ENCODE data around the gene MPV17. TPM values are rescaled to one million over a fixed set of nuclear protein-coding genes. Genes with fewer than 3 reads are reported as not detected.

The MPV17 gene
- total and polyA plus RNA-seq, 2 donors (not counting 1 experiment from before 2014, with no cell fraction given), result 103 to 137 TPM

GRCh38 chr2:27298391-27299080, 24.4 kb downstream of the MPV17 start:
- H3K27me3 Mint-ChIP-seq, result peaks cover 19% of the 10 kb centered on the region
- intact Hi-C loops (cut with micrococcal nuclease), result no loop called here
- H3K4me1 Mint-ChIP-seq, result peaks cover 4% of the 10 kb centered on the region
- ChIA-PET CTCF (interaction anchor here (2.1 kb wide), 1 partner anchor 24 kb away, joined by 5 read pairs; the partner anchor contains the start of gene MPV17), POLR2A (interaction anchor here (0.6 kb wide), 1 partner anchor 92 kb away, joined by 3 read pairs; no protein-coding TSS in a partner anchor)
- Histone ChIP-seq H2AFZ (ENCODE audit: insufficient read depth, low read depth, low read length, poor library complexity, severe bottlenecking) (no peak overlapping the region), H3K27me3 (replicated peaks in 1 of 4; ENCODE audit: control extremely low read depth in 1 of 4, control insufficient read depth in 3 of 4, insufficient read depth in 4 of 4, low read length in 3 of 4) (peaks cover 0 to 13% (median 2%) of the 10 kb centered on the region in 4 experiments), H3K4me2 (replicated peaks; ENCODE audit: low read depth, low read length, poor library complexity, severe bottlenecking) (no peak overlapping the region), H3K27ac (ENCODE audit: low read length in 2 of 2) (no peak overlapping the region), H4K20me1 (ENCODE audit: control insufficient read depth, insufficient read depth, low read length, poor library complexity, severe bottlenecking) (no peaks in the 10 kb centered on the region), H3K9ac (ENCODE audit: low read length) (no peak overlapping the region), H3K4me3 (ENCODE audit: control extremely low read depth in 1 of 5, extremely low read depth in 1 of 5, insufficient read depth in 1 of 5, low read depth in 2 of 5, low read length in 4 of 5) (no peak overlapping the region), H3K36me3 (replicated peaks in 1 of 2; ENCODE audit: control extremely low read depth in 1 of 2, control insufficient read depth in 1 of 2, extremely low read depth in 1 of 2, insufficient read depth in 2 of 2, low read length in 1 of 2) (no peaks in the 10 kb centered on the region), H3K4me1 (ENCODE audit: control insufficient read depth in 2 of 2, insufficient read depth in 2 of 2, low read length in 2 of 2) (peaks cover 0 to 8% of the 10 kb centered on the region in 2 donors), H3K9me3 (ENCODE audit: control extremely low read depth in 1 of 3, control insufficient read depth in 2 of 3, insufficient read depth in 1 of 3, low read length in 2 of 3) (no peaks in the 10 kb centered on the region), H3K79me2 (ENCODE audit: control insufficient read depth, insufficient read depth, low read length) (no peaks in the 10 kb centered on the region)
- no peaks in the 10 kb centered on the region for H3K9me3 Mint-ChIP-seq (ENCODE audit: insufficient read depth)
- 89% methylated on average over 14 of the region's 18 CpGs for WGBS (ENCODE audit: insufficient coverage)
- no peak for TF ChIP-seq EZH2 (IDR thresholded peaks at IDR 0.05; ENCODE audit: borderline replicate concordance, insufficient read depth, low read depth, low read length, poor library complexity, severe bottlenecking)
- no peak for TF ChIP-seq CTCF (IDR thresholded peaks at IDR 0.05)
- no peak overlapping the region for H3K4me3 Mint-ChIP-seq
- no peak for ATAC-seq (ENCODE audit: low read depth)
- no peak for DNase-seq
- no peak overlapping the region for H3K27ac Mint-ChIP-seq

- H3K27ac ChIP-seq (ENCODE audit: low read length in 2 of 2), result no peak overlapping the region
- no peak overlapping the region for H3K9ac ChIP-seq (ENCODE audit: low read length)
- peaks cover 0 to 13% (median 2%) of the 10 kb centered on the region in 4 experiments for H3K27me3 ChIP-seq (replicated peaks in 1 of 4; ENCODE audit: control extremely low read depth in 1 of 4, control insufficient read depth in 3 of 4, insufficient read depth in 4 of 4, low read length in 3 of 4)
- TF ChIP-seq EZH2 (IDR thresholded peaks at IDR 0.05; ENCODE audit: borderline replicate concordance, insufficient read depth, low read depth, low read length, poor library complexity, severe bottlenecking) (no peak), CTCF (IDR thresholded peaks at IDR 0.05) (no peak)
- DNase-seq (no peak), ATAC-seq (ENCODE audit: low read depth) (no peak)
- H2AFZ ChIP-seq (ENCODE audit: insufficient read depth, low read depth, low read length, poor library complexity, severe bottlenecking), result no peak overlapping the region
- H3K9me3 Mint-ChIP-seq (ENCODE audit: insufficient read depth), result no peaks in the 10 kb centered on the region
- ChIA-PET CTCF (no interaction called here), POLR2A (no interaction called here)
- H3K4me2 ChIP-seq (replicated peaks; ENCODE audit: low read depth, low read length, poor library complexity, severe bottlenecking), result no peak overlapping the region
- H3K9me3 ChIP-seq (ENCODE audit: control extremely low read depth in 1 of 3, control insufficient read depth in 2 of 3, insufficient read depth in 1 of 3, low read length in 2 of 3), result no peaks in the 10 kb centered on the region
- WGBS (ENCODE audit: insufficient coverage), result no CpG with 5 or more reads among the region's 3 CpGs
- no peak overlapping the region for H3K4me3 ChIP-seq (ENCODE audit: control extremely low read depth in 1 of 5, extremely low read depth in 1 of 5, insufficient read depth in 1 of 5, low read depth in 2 of 5, low read length in 4 of 5)
- no peaks in the 10 kb centered on the region for H3K4me1 ChIP-seq (ENCODE audit: control insufficient read depth in 2 of 2, insufficient read depth in 2 of 2, low read length in 2 of 2)
- H4K20me1 ChIP-seq (ENCODE audit: control insufficient read depth, insufficient read depth, low read length, poor library complexity, severe bottlenecking), result no peaks in the 10 kb centered on the region
- H3K79me2 ChIP-seq (ENCODE audit: control insufficient read depth, insufficient read depth, low read length), result no peaks in the 10 kb centered on the region
- peaks cover 30% of the 10 kb centered on the region for H3K27me3 Mint-ChIP-seq
- no peaks in the 10 kb centered on the region for H3K36me3 ChIP-seq (replicated peaks in 1 of 2; ENCODE audit: control extremely low read depth in 1 of 2, control insufficient read depth in 1 of 2, extremely low read depth in 1 of 2, insufficient read depth in 2 of 2, low read length in 1 of 2)
- no peaks in the 10 kb centered on the region for H3K4me1 Mint-ChIP-seq
- intact Hi-C loops (cut with micrococcal nuclease), result no loop called here
- no peak overlapping the region for H3K27ac Mint-ChIP-seq
- H3K4me3 Mint-ChIP-seq, result no peak overlapping the region
Observed at GRCh38 chr2:27297195-27297594, 25.7 kb downstream of the MPV17 start.

All from B cell (primary cell).